Activated CD8-positive, alpha-beta memory T cell treated with anti-CD3 and anti-CD28 coated beads for 36 hours (primary cell): ENCODE data around the gene PLEKHN1. TPM values are rescaled to one million over a fixed set of nuclear protein-coding genes. Genes with fewer than 3 reads are reported as not detected.
"Not testable (repeated sequence)": the region's sequence is repeated elsewhere in the genome, so short reads cannot be mapped to it uniquely, and the experiment has no call there.

Experiments used
- CTCF ChIA-PET: fragments of 350-600 bp; sonication (Branson Sonifier 250); formaldehyde crosslinking; loops from one replicate; lab custom pipeline; 2021; ENCODE audit warnings: antibody characterized with exemption; lab: Charles Lee
- POLR2A ChIA-PET: fragments of 350-600 bp; sonication (Branson Sonifier 250); formaldehyde crosslinking; loops from one replicate; lab custom pipeline; 2021; ENCODE audit warnings: antibody characterized with exemption; lab: Charles Lee
- total RNA-seq, 2 experiments: library from RNA; stranded (reverse); gene quantifications; one replicate each; pipeline ENCODE4 v1.2.3, GENCODE V29; 2021

PLEKHN1 gene
- total RNA-seq, 2 experiments from 2014 or later: 3.1 to 3.8 TPM

DNA sequence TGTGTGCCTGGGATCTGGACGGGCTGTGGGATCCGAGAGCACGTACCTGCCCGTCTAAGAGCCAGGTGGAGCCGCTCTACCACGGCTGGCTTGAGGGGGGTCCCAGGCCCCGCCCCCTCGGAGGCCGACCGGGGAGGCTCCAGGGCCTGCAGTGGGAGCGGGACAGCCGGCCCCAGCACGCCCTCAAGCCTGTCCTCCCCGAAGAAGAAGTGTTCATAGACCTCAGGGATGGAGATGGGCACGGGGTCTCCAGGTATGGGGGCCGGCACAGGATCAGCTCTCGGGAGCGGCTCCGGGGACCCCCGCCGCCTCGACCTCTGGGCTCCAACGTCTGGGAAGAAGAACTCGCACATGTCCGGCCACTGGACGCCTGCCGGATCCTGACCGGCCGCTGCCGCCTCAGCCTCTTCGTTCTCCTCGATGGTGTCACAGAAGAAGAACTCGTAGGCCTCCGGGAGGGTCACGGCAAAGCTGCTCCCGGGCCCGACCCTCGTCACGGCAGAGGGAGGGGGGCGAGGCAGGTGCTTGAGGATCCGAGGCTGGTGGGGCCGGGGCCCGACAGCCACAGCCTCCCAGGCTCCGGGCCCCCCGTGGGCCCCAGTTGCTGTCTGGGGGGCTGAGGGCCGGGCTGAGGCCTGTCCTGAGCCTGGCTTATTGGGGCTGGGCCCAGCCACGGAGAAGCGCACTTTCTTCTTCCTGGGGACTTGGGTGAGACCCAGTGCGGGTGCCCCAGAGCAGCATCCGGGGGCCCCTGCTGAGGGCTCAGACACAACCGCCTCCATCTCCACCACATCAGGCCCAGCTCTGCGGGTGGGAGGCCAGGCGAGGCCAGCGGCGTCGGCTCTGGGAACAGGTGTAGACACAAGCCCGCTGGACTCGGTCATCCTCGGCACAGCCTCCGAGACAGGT is 12.8 kb downstream of the PLEKHN1 start:
- POLR2A ChIA-PET: interaction anchor here (0.7 kb wide), 1 partner anchor 35 kb away, joined by 3 read pairs; no protein-coding TSS in a partner anchor
- CTCF ChIA-PET: no interaction called here

DNA sequence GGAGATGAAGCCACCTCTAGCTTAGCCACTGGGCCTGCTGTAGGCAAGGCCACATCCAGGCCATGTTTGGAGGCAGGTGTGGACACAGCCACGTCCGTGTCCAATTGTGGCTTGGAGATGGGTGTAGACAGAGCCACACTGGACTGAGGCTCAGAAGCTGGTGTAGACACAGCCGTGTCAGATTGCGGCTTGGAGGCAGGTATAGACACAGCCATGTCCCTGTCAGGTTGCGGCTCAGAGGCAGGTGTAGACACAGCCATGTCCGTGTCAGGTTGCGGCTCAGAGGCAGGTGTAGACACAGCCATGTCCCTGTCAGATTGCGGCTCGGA is 13.4 kb downstream of the PLEKHN1 start:
- POLR2A ChIA-PET: interaction anchor here (0.7 kb wide), 1 partner anchor 36 kb away, joined by 3 read pairs; no protein-coding TSS in a partner anchor
- CTCF ChIA-PET: no interaction called here

DNA sequence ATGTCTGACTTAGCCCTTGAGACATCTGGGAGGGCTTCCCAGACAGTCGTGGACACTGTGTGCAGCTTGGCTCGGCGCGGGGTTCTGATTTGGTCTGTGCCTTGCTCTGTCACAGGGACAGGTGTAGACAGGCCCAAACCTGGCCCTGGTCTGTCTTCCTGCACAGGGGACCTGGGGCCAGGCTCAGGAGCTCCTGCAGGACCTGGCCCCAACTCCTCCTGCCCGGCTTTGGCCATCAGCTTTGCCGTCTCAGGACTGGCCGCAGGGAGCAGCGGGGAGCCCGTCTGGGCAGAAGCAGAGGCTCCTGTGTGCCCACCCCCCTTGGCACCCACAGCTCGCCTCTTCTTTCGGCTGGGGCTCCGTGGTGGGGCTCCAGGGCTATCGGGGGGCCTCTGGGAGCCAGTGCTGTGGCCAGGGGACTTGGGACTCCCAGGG is 13.9 kb downstream of the PLEKHN1 start:
- CTCF ChIA-PET: no interaction called here
- POLR2A ChIA-PET: no interaction called here

DNA sequence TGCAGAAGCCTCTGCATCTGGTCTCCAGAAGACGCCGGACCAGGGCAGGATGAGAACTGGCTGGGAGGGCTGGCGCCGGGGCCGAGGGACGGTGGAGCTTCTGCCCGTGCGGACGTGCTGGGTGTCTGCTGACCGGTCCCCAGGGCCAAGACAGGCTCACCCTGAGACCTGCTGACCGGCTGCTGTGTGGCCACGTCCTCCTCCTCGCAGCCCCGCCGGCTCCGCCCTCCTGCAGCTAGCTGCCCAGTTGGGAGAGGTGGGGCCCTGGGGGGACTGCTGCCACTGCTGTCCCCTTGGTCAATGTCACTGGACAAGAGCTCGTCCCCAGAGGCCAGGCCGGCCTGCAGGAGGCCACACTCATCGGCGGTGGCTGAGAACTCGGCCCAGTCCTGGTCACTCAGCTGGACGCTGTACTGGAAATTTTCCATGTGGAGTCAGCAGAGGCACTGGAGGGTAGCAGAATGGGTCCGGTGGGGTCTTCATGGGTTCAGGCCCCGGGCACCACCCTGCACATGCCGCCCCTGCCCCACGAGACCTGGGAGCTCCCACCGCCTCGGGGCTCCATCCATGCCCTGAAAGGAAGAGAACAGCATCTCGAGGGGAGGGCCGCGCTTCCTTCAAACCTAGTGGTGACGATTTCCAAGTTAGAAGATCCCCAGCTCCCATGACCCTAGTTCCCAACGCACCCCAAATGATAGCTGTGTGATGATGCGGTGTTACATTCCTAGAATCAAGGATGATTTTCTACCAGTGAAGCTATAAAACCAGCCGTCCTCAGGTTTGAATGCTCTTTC is 14.5 kb downstream of the PLEKHN1 start:
- ChIA-PET POLR2A (no interaction called here), CTCF (interaction anchor here (1.1 to 1.4 kb wide), 2 partner anchors 14 to 83 kb away, joined by 3 to 4 read pairs; no protein-coding TSS in a partner anchor)

DNA sequence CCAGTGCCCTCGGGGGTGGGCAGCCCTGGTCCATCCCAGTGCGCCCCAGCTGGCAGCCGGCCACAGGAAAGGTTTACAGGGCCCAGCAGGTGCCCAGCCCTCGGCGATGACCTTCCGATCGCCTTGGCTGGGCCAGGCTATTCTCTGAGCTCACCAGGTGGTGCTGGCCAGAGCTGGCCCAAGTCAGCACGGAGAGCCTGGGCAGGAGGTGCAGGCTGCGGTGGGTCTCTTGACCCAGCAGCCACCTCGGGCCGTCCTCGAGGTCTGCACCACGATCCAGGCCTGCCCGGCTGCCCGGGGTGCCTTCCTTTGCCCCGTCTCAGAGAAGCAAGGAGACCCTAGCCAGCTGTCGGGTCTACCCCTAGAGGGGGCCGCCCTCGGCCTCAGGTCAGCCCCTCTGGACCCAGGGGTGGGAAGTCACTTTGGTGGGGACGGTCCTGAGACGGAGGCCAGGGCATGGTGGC is 15.2 kb downstream of the PLEKHN1 start:
- CTCF ChIA-PET: interaction anchor here (1.1 to 1.4 kb wide), 2 partner anchors 13 to 83 kb away, joined by 3 to 4 read pairs; no protein-coding TSS in a partner anchor
- POLR2A ChIA-PET: no interaction called here

DNA sequence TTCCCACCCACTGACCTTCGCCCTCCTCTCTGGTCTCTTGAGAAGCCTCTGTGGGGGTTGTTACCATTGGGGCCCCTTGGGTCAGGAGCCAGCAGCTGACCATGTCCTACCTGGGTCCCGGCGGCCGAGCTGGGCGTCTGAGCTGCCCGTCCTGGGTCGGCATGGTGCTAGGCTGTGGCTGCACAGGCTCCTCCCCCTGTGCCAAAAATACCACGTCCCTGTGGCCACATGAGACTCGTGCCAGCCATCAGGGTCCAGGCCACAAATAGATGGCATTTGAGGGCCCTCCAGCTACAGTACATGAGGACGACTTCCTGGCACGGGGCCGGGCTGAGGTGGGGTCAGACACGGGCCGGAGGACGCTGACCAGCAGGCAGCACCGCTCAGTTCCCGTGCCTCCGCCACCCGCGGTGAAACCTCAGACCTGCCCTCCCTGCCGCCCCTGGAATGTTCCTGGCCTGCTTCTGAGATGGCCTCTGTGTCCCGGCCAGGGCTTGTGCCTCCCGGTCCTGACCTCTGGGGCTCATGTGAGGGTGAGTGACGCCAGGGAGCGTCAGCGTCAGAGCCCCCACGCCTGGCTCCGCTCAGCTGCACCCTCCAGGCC is 15.8 kb downstream of the PLEKHN1 start, which contains the start of gene PERM1:
PERM1 (minus strand) TSS at position 139 of the 604 bp plus-strand sequence. CDS start 1,064 bp downstream, outside the sequence.
- POLR2A ChIA-PET: interaction anchor here (1.3 kb wide), 1 partner anchor 15 kb away, joined by 4 read pairs; the partner anchor contains the start of gene PLEKHN1
- CTCF ChIA-PET: interaction anchor here (1.1 to 3.3 kb wide), 5 partner anchors 11 to 82 kb away, joined by 3 to 17 read pairs (median 9); partner anchors contain the start of gene ISG15

DNA sequence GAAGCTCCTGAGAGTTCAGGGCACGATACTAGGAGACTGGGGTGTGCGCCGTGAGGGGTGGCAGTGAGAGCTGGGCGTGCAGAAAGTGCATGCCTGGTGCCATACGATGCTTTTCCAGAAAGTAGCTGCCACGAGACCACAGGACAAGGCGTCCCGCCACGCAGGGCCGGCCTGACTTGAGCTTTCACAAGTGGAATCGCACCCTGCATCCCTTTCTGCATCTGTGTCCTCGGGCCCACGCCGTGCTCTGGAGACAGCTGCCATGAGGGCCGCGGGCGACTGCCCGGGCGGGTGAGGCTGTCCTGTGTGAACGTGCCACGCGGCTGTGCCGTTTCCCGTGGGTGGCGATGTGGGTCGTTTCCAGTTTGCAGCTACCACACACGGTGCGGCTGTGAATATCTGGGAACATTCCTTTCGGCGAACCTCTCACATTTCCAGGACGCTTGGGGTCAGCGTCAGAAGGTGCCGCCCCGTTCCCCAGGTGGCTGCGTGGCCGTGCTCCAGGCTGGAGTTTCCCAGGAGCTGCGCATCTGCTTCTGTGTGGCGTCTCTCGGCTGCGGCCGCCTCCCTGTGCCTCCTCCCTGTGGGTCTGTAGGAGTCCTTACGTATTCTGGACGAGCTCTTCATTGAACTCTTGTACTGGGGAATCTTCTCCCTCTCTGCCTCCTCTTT is 16.6 kb downstream of the PLEKHN1 start:
- ChIA-PET POLR2A (interaction anchor here (1.3 kb wide), 1 partner anchor 16 kb away, joined by 4 read pairs; the partner anchor contains the start of gene PLEKHN1), CTCF (interaction anchor here (1.0 to 3.3 kb wide), 9 partner anchors 11 to 291 kb away, joined by 3 to 17 read pairs (median 8); partner anchors contain the start of genes ISG15 and UBE2J2)

DNA sequence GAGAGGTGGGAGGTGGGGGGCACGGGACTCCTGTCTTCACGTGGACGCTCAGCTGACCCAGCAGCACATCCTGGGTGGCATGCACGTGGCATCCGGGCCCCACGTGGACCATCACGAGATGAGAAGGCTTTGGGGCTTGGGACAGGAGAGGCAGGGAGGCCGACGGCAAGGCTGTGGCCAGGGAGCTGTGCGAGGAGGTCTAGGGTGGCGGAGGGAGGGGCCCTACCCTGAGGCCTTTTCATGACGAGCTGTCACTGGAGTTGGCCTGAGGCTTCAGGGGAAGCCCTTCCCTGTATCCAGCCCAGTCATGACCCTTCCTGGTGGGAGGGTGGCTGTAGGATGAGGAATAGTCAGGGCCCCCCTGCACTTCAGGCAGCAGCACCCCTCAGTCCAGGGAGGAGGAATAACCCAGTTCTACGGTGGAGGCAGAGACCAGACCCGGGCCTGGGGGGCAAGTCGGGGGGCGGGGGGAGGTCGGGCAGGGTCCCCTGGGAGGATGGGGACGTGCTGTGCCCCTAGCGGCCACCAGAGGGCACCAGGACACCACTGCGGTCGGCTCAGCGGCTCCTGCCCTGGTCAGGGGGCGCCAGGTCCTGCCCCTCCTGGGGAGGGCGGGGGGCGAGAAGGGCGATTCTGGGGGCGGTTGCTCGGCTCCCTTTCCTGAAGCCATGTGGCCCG is 17.7 kb downstream of the PLEKHN1 start:
- ChIA-PET CTCF (interaction anchor here (0.6 to 3.3 kb wide), 21 partner anchors 8 to 600 kb away, joined by 3 to 17 read pairs (median 4); partner anchors contain the start of genes ISG15 and UBE2J2), POLR2A (interaction anchor here (0.8 to 0.9 kb wide), 2 partner anchors 30 to 81 kb away, joined by 3 read pairs; partner anchors contain the start of gene ISG15)

DNA sequence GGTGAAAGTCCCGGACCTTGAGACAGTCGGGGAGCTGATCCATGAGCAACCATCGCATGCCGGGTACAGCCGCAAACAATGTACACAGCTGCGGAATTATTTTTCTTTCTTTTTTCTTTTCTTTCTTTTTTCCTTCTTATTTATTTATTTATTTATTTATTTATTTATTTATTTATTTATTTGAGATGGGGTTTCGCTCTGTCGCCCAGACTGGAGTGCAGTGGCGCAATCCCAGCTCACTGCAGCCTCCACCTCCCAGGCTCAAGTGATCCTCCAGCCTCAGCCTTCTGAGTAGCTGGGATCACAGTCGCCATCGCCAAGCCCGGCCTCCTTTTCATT is 18.2 kb downstream of the PLEKHN1 start:
- CTCF ChIA-PET: interaction anchor here (0.6 to 3.3 kb wide), 19 partner anchors 8 to 600 kb away, joined by 3 to 17 read pairs (median 4); partner anchors contain the start of gene ISG15
- POLR2A ChIA-PET: interaction anchor here (0.8 to 0.9 kb wide), 2 partner anchors 29 to 80 kb away, joined by 3 read pairs; partner anchors contain the start of gene ISG15

DNA sequence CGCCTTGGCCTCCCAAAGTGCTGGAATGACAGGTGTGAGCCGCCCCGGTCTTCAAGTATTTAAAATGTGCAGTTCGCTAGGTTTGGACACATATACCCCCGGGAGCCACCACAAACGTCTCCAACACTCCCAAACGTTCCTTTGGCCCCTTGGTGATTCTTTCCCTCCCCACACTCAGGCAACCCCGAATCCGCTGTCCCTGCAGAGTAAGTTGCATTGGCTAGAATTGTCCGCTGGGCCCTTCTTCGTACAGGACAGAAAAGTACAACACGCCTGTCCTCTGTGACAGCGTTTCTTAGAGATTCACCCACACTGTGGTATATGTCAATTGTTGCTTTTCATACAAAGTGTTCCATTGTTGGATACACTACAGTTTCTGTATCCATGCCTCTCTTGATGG is 18.8 kb downstream of the PLEKHN1 start:
- POLR2A ChIA-PET: no interaction called here
- CTCF ChIA-PET: interaction anchor here (0.7 to 3.3 kb wide), 12 partner anchors 8 to 79 kb away, joined by 3 to 17 read pairs (median 4); partner anchors contain the start of gene ISG15

DNA sequence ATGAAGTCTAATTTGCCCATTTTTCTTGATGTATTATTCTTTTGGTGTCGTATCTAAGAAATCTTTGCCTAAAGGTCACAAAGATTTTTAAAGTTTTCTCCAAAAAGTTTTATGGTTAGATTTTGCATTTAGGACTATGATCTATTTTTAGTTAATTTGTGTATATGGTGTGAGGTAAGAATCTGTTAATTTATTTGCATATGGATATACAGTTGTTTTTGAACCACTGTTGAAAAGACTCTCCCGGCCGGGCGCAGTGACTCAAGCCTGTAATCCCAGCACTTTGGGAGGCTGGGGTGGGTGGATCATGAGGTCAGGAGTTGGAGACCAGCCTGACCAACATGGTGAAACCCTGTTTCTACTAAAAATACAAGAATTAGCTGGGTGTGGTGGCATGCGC is 21.8 kb downstream of the PLEKHN1 start:
- CTCF ChIA-PET: interaction anchor here (1.2 kb wide), 1 partner anchor 13 kb away, joined by 3 read pairs; no protein-coding TSS in a partner anchor
- POLR2A ChIA-PET: not testable (repeated sequence)

DNA sequence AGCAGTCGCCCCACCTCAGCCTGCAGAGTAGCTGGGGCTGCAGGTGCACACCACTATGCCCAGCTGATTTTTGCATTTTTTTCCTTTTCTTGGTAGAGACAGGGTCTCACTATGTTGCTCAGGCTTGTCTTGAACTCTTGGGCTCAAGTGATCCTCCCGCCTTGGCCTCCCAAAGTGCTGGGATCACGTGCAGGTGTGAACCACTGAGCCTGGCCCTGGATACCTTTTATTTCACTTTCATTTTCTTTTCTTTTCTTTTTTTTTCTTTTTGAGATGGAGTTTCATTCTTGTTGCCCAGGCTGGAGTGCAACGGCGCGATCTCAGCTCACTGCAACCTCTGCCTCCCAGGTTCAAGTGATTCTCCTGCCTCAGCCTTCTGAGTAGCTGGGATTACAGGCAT is 25.0 kb downstream of the PLEKHN1 start:
- POLR2A ChIA-PET: not testable (repeated sequence)
- CTCF ChIA-PET: interaction anchor here (2.1 to 2.3 kb wide), 2 partner anchors 11 kb away, joined by 7 to 14 read pairs; no protein-coding TSS in a partner anchor

DNA sequence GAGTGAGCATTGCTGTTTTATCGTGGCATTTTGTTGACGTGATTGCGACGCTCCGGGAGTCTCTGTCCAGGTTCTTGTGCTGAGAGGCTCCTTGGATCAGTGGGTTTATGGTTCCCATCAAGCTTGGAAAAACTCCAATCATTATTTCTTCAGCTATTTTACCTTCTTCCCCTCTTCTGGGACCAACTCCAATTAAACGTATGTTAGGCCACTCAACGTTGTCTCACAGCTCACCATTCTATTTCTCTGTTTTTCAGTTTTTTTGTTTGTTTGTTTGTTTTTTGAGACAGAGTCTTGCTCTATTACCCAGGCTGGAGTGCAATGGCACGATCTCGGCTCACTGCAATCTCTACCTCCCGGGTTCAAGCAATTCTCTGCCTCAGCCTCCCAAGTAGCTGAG is 25.6 kb downstream of the PLEKHN1 start:
- POLR2A ChIA-PET: no interaction called here
- CTCF ChIA-PET: interaction anchor here (2.3 to 3.6 kb wide), 2 partner anchors 8 to 10 kb away, joined by 14 to 17 read pairs; no protein-coding TSS in a partner anchor

DNA sequence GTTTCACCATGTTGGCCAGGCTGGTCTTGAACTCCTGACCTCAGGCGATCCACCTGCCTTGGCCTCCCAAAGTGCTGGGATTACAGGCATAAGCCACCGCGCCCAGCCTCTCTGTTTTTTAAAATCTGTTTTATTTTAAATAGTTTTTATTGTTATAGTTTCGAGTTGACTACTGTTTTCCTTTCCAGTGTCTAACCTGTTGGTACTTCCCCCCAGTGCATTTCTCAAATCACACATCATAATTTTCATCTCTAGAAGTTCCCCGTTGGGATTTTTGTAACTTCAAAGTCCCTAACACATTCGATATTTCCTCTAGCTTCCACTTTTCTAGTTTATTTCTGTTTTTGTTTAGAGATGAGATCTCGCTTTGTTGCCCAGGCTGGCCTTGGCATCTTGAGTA is 26.1 kb downstream of the PLEKHN1 start:
- POLR2A ChIA-PET: no interaction called here

DNA sequence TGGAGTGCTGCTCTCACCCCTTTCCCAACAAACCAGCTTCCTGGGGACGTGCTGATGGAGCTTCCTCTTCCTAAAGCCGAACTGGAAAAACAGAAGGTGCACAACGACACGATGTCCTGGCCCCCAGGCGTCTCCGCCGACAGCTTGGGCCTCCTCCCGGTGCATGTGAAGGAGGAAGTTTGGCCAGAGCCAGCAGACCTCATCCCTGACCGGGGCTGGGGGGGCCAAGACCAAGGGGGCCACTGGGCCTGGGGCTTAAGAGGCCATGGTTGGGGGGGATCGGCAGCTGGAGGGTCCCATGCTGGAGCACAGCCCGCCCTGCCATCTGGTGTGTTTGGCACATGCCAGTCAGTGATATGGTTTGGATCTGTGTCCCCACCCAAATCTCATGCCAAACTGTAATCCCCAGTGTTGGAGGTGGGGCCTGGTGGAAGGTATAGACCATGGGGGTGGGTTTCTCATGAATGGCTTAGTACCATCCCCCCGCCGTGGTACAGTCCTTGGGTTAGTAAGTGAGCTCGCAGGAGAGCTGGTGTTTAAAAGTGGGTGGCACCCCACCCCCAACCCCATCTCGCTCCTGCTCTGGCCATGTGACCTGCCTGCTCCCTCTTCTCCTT is 27.2 kb downstream of the PLEKHN1 start:
- ChIA-PET CTCF (interaction anchor here (0.5 to 3.6 kb wide), 5 partner anchors 9 to 70 kb away, joined by 4 to 17 read pairs (median 5); partner anchors contain the start of gene ISG15), POLR2A (no interaction called here)

More for the DNA sequence above, 26.1 kb downstream of the PLEKHN1 start:
- CTCF ChIA-PET: interaction anchor here (1.7 to 3.6 kb wide), 4 partner anchors 8 to 71 kb away, joined by 4 to 17 read pairs (median 10); partner anchors contain the start of gene ISG15

DNA sequence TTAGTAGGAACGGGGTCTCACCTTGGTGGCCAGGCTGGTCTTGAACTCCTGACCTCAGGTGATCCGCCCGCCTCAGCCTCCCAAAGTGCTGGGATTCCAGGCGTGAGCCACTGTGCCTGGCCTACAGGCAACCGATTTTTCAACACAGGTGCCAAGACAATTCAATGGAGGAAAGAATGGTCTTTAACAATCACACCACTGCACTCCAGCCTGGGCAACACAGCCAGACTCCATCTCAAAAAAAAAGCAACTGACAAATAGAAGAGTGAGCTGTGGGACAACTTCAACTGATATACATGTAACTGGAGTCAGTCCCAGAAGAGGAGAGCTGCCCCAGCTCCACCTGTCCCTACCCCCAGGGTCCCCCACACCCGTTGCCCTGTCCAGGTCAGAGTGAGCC is 28.3 kb downstream of the PLEKHN1 start:
- CTCF ChIA-PET: interaction anchor here (0.7 to 3.6 kb wide), 4 partner anchors 11 to 377 kb away, joined by 3 to 17 read pairs (median 4); partner anchors contain the start of genes ISG15 and PERM1
- POLR2A ChIA-PET: not testable (repeated sequence)
